ENCODE measurements around the gene TYMP.
"Not testable (repeated sequence)": the region's sequence is repeated elsewhere in the genome, so short reads cannot be mapped to it uniquely, and the experiment has no call there.

The TYMP gene

DNA sequence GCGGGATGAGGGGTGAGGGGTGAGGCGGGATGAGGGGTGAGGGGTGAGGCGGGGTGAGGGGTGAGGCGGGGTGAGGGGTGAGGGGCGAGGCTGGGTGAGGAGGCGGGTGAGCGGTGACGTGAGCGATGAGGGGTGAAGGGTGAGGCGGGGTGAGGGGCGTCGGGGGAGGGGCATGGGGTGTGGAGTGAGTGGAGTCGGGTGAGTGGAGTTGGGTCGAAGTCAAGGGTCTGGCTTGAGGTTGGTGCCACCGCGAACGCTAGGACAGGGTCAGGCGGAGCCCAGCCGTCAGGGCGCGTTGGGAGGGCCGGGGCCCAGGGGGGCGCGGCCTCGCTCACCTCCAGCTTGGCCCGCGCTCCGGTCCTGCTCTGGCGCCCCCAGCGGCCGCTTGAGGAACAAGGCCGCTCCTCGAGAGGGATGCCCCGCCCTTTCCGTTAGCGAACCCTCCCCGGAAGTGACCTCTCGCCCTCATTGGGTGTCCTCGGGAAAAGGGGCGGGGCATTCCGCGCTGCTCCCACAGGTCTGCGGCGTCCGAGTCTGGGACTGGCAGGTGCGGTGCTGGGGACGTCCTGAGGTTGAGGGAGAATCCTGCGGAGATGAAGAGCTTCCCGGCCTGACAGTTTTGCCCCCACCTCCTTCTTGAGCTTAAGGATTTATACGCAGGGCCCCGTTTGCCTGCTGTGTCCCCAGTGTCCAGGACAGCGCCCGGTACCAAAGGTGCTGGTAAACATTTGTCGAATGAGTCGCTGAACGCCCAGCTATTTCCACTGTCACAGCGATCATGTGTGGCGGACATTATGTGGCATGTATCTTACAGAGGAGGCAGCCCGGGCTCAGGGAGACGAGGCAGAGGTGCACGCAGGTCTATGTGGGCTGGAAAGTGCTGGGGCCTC, 33.0 kb upstream of the TYMP start, which contains the start of gene SYCE3:
TSS of gene SYCE3 (minus strand) at position 397 of the 890 bp plus-strand sequence. CDS start 6,514 bp downstream, outside the sequence.
- peak; percentile 97 to 98 for DNase-seq

DNA sequence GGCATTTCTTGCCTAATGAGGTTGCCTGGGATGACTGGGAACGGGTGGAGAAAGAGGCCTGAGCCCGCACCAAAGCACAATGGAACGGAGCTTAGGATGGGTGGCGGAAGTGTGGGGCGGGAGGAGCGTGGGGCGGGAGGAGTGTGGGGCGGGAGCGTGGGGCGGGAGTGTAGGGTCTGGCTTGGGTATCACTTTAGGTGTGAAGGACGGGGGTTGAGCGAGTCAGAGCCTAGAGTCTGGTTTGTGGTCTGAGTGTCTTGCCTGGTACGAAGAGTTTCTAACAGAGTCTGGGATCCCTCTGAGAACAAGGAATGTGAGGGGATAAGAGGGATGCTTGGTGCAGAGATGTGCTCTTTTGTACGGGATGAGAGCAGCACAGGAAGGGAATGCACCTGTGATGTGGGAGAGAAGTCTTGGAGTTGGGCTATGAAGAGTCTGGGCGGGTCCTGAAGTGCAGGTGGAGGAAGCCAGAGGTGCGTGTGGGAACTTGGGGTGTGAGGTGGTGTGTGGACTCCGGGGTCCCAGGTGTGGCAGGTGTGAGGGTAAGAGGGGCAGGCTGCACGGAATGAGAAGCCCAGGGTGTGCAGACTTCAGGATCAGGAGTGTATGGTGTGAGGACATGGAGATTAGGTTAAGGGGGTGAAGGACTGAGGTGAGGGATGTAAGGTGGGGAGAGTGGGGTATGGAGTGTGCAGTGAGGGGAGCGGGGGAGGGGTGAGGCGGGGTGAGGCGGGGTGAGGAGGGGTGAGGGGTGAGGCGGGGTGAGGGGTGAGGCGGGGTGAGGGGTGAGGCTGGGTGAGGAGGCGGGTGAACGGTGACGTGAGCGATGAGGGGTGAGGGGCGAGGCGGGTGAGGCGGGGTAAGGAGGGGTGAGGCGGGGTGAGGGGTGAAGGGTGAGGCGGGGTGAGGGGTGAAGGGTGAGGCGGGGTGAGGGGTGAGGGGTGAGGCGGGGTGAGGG, 31.9 kb upstream of the TYMP start:
- no peak for DNase-seq

DNA sequence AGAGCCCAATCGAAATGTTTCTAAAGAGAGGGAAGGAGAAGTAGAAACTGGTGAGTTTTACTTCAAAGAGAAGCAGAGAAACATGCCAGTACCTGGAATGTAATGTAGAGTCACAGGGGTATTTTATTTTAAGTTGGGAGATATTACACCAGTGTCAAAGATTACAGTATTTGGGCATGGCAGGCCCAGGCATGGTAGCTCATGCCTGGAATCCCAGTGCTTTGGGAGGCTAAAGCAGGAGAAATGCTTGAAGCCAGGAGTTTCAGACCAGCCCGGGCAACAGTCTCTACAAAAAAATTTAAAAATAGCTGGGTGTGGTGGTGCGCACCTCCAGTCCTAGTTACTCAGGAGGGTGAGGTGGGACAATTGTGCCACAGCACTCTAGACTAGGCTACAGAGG, 30.2 kb upstream of the TYMP start:
- DNase-seq: no peak

DNA sequence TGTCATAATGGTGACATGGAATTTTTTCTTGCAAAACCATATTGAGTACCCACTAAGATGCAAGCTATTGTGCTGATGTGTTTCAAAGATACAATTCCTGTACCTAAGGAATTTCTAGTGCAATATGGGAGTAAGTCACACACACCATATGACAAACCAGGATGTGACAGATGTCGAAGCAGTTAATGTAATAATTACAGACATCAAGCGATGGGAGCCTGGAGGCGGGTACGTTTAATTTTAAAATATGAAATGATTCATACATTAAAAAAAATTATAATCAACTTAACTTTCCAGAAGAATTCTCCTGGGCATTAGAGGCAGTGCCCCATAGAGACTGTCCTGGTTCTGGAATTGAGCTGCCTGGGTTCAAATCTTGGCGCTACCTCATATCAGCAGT, 26.9 kb upstream of the TYMP start:
- DNase-seq: no peak

DNA sequence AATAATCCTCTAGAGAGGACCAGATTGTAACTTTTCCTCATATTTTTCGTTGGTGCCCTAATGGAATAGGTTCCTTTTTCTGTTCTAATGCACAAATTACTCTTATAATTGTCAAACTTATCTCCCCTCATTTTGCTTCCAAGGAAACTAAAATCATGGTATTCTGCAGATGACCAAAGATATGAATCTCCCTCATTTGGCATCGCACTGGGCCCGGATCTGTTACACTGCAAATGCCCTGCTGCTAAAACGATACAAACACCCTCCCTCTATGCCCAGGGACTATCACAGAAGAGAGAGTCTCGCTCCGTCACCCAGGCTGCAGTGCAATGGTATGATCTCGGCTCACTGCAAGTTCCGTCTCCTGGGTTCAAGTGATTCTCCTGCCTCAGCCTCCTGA, 23.5 kb upstream of the TYMP start:
- no peak for DNase-seq

DNA sequence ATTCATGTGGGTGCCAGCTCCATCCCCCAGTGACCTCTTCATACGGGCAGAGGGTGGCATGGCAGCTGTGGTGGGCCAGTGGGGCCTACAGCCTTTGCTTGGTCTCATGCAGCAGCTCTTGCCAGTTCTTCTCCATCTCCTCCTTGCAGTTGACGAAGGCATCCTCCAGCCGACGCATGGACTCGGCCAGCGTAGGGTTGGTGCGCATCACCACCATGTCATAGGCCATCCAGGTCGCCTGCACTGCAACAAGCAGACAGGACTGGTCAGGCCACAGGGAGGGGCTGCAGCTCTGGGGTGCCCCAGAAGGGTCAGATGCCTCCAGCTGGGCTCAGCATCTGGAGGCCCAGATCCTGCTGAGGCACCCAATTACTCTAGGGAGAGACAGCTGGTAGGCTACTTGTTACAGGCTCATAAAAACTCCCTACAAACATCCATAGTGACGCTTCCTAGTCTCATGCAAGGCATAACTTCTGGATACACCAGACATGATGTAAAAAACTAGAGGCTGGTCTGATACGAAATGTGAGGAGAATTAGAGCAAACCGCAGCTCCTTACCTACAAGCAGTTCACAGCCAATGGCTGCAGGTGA, 21.4 kb upstream of the TYMP start:
- DNase-seq: no peak

DNA sequence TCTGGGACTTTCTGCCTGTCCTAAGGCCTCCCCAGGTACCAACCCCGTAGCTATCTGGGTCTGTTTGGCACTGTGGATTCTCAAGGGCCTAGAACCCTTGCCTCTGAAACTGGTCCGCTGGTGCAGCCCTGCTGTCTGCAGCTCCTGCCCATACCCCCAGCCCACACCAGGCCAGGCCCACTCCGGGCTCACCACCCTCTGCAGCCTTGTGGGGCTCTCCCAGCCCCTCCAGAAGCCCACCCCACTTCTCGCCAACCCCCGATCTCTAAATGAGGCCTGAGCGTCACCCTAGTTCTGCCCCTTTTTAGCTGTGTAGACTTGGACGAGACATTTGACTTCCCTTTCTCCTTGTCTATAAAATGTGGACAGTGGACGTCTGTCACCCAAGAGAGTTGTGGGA, 20.6 kb upstream of the TYMP start:
- DNase-seq: no peak

DNA sequence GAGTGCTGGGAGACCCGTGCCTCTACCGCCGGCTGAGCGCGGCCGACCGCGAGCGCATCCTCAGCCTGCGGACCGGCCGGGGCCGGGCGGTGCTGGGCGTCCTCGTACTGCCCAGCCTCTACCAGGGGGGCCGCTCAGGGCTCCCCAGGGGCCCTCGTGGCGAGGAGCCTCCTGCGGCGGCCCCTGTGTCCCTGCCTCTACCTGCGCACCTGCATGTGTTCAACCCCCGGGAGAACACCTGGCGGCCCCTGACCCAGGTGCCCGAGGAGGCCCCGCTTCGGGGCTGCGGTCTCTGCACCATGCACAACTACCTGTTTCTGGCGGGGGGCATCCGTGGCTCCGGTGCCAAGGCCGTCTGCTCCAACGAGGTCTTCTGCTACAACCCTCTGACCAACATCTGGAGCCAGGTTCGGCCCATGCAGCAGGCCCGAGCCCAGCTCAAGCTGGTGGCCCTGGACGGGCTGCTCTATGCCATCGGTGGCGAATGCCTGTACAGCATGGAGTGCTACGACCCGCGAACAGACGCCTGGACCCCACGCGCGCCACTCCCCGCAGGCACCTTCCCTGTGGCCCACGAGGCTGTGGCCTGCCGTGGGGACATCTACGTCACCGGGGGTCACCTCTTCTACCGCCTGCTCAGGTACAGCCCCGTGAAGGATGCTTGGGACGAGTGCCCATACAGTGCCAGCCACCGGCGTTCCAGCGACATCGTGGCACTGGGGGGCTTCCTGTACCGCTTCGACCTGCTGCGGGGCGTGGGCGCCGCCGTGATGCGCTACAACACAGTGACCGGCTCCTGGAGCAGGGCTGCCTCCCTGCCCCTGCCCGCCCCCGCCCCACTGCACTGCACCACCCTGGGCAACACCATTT, 19.3 kb upstream of the TYMP start:
- no peak for DNase-seq

DNA sequence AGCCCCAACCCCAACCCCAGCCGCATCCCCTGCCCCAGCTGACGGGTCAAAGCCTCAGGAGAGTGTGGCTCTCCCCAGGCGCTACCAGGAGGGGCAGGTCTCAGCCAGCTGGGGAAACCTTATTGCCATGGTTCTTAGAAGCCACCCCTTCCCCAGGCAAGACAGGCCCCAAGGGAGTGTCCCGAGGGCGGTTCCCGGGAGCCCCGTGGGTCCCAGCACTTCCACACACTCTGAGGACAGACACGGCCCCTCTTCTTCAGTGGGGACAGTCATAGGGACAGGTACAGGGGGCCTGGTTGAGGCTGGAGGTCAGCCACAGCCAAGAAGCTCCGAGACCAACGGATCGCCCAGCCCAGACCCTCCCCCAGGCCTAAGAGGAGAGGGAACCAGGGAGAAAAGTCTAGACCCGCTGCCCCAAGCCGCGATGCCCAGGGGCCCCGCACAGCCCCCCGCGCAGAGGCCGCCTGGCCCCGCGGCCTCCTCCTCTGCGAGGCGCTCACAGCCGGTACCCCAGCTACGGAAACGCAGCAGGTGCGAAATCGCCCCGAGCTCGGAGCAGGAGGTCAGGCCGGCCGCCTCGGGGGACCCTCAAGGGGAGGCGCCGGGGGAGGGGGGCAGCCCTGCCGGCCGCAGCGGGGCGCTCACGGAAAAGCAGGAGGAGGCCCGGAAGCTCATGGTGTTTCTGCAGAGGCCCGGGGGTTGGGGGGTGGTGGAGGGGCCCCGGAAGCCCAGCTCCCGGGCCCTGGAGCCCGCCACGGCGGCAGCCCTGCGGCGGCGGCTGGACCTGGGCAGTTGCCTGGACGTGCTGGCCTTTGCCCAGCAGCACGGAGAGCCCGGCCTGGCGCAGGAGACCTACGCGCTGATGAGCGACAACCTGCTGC, 18.5 kb upstream of the TYMP start:
- peak in 1 of 2 donors; percentile 68 for DNase-seq

DNA sequence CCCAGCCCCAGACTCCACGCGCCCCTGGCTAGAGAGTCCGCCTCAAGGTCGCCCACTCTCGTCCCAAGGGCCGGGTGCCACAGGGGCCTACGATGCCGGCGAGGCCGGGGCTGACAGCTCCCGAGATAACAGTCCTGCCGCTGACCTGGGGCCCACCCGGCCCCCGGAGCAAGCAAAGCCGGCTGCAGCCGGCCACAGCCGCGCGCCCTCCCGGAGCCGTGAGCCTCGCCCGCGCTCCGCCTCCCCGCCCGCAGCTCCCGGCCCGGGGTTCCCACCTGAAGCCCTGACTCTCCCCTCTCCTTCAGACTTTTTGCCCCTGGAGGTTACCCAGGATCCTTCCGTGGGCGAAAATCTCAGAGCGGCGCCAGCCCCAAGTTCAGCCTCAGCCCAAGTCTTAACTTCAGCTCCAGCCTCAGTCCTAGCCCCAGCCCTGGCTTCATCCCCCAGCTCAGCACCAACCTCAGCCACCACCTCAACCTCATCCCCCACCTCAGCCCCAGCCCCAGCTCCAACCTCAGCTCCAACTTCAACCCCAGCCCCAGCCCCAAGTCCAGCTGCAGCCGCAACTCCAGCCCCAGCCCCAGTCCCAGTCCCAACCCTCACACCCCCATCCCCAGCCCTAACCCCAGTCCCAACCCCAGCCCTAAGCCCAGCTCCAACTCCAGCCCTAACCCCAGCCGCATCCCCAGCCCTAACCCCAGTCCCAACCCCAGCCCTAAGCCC, 17.6 kb upstream of the TYMP start:
- DNase-seq: no peak

DNA sequence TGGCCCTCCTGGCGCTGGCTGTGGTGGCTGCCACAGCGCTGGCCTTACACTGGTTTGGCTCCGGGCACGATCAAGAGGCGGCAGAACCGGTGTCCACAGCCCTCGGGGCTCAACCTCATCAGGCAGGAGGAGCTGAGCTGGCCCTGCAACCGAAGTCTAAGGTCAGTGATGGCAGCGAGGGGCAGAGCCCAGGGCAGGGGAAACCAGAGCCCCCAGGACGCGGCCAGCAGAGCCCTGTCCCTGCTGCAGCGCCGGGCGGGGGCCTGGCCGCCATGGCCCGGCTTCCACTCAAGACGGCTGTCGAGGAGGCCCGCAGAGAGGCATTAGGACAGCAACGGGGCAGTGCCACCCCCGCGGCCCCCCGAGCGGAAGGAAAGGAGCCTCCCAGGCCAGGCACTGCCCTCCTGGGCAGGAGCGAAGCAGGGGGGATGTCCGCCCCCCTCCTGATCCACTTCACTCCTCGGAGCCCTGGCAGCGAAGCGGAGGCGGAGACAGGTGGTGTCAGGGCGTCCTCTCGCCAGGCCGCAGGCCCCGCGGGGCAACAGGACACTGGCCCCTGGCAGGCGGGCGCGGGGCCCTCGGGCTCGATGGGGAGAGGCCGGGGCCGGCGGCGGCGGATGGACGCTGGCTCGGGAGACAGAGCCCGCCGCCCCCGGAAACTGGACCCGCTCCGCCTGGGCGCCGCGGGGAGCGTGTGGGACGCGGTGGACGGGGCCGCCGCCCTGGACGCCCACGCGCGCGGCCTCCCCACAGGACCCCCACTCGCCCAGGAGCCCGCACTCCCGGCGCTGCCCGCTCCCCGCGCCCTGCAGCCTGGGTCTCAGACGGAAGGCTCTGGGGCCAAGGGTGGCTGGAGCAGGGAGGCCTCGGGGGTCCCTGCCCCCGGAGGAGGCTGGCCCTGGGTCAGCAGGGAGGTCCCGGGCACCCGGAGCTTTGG, 16.8 kb upstream of the TYMP start:
- no peak for DNase-seq

DNA sequence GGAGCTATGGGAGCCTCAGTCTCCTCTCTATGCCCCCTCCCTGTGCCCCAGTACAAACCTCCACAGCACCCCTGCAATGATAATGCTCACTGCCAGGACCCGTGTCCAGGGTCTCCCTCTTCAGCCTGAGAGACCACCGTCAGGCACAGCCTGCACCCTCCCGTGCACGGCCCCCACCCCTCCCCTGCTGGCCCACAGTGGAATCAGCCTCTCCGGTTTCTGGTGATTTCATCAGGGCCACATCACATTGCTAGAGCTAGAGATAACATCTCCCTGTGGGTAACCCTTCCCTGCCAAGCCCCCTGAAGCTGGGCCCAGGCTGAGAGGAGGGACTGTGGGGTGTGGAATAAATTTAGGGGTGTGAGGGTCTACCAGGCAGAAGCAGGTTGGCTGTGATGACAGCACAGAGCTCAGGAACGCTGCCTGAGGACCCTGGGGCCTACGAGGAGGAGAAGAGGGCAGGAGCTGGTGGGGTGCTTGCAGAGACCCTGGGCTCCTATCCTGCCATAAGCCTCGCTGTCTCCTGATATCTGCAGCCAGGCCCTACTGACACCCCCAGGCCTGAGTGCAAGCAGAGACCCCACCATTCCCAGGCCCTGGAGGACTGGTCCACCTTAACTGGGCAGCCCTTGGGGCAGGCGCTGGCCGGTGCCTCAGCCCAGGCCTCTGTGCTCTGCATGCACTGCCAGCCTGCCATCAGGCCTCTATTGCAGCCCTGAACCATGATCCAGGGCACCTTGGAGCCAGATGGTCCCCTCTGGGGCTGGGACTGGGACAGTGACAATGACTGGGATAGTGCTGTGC, 15.9 kb upstream of the TYMP start, which contains the start of gene KLHDC7B:
TSS of gene KLHDC7B (plus strand) at position 378 of the 804 bp plus-strand sequence. CDS start at position 723, 345 bp downstream.
- no peak for DNase-seq

DNA sequence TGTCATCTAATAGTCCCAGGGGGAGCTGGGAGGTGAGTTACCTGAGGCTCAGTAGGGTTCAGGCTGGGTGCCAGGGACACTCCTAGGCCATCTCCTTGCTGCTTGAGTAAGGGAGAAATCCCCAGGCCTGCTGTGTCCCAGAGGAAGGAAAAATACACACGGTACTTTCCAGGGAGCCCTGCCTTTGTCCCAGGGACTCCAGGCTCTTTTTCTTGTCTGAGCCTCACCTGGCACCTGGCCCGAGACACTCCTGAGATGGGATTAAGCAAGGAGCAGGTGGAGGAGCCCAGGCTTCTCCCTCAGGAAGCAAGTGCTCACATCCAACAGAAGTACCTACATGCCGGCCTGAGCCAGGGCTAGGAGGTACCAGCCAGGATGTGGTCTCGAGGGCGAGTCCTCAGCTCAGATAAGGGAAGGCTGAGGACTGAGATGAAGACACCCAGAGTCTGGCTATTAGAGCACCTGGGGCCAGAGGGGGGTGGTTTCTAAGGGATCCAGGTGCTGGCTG, 15.0 kb upstream of the TYMP start:
- no peak for DNase-seq

DNA sequence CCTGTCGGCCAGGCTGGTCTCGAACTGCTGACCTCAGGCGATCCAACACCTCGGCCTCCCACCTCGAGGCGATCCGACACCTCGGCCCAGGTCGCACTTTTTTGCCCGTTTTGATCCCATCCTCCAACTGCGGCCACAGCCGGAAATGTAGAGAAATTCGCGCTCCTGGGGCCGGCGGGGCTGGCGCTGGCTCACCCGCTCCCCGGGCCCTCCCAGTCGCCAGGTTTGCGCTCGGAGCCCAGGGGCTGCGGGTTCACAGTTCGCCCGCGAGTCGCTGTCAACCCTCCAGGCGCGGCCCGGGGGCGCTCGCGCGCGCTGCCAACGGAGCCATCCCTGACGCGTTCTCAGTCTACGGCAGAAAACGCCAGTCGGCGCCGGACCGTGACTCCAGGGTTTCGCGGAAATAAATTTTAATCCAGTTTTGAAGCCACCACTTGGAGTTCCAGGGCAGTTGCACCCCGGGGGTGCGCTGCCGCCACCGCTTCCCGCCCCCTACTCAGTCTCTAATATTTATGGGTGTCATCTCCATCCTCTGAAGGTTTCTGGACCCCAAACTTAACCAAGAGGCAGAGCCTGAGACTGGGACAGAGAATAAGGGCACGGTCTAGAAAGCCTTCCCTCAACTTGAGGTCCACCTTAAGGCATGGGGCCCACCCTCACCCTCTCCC, 14.4 kb upstream of the TYMP start:
- peak; percentile 83 to 86 for DNase-seq

DNA sequence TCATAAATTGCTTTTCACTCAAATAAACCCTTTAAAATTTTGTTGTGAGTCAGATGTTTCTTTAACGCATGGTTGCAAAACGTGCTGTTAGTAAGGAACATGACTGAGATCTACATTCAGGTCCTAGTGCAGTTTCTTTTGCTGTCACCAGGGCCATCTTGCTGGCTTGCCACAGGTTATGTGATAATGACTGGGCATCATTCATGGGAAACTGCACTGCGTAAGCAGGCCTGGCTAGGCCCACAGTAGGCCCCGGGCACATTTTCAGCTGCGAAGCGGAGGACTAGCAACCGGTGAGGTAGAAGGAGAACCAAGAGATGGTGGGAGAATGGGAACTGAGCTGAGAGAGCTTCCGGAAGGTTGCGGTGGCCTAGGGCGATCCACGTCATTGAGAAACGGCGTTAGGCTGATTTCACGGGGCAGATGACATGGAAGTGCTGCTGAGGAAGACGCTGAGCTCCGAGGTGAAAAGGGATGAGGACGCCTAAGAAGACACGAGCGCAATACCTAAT, 12.7 kb upstream of the TYMP start:
- DNase-seq: no peak

DNA sequence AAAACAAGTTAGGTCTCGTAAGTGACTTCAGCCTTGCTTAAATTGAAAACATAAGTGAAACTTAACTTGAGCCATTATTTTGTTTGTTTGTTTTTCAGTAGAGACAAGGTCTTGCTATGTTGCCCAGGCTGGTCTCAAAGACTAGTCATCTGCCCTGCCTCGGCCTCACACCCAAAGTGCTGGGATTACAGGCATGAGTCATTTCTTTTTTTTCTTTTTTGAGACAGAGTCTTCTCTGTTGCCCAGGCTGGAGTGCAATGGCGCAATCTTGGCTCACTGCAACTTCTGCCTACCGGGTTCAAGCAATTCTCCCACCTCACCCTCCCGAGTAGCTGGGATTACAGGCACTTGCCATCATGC, 11.8 kb upstream of the TYMP start:
- DNase-seq: not testable (repeated sequence)

DNA sequence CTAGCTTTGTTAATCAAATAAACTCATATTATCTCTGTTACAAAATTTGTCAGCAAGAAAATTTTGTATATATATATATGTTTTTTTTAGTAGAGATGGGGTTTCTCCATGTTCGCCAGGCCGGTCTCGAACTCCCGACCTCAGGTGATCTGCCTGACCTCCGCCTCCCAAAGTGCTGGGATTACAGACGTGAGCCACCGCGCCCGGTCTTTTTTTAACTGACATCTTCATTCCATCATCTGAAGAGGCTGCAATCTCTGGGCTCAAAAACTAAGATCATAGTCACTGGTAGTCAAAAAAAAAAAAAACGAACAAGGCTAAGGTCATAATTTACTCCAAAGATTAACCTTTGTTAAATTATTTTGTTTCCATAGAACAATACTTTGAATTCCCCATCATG, 10.6 kb upstream of the TYMP start:
- DNase-seq: no peak

Measured in activated CD4-positive, alpha-beta T cell treated with anti-CD3 and anti-CD28 coated beads for 4 hours (primary cell).